ENCODE data around the gene TMED6.
A peak's percentile ranks its signal among the peaks of the same experiment; 100 is the strongest.

The TMED6 gene

GRCh38 chr16:69351309-69352027 lies at the start of gene TMED6:
Gene TMED6, minus strand, starts transcription at chr16:69351786. Its CDS starts 33 bp downstream, at chr16:69351753.
- DNase-seq (ENCODE audit: low read depth in 2 of 2) = no peak

- DNase-seq (ENCODE audit: low read depth in 2 of 2) = no peak
Observed at GRCh38 chr16:69399361-69399760, 47.8 kb upstream of the TMED6 start.

GRCh38 chr16:69397821-69398521 lies 46.4 kb upstream of the TMED6 start:
- DNase-seq (ENCODE audit: low read depth in 2 of 2) = no peak

GRCh38 chr16:69396187-69397061 lies 44.8 kb upstream of the TMED6 start:
- DNase-seq (ENCODE audit: low read depth in 2 of 2) = peak; percentile 28 to 46

- no peak for DNase-seq (ENCODE audit: low read depth in 2 of 2)
Observed at GRCh38 chr16:69395859-69396186, 44.2 kb upstream of the TMED6 start.

GRCh38 chr16:69393898-69394849 lies 42.6 kb upstream of the TMED6 start:
- no peak for DNase-seq (ENCODE audit: low read depth in 2 of 2)

GRCh38 chr16:69386596-69386995 lies 35.0 kb upstream of the TMED6 start:
- DNase-seq (ENCODE audit: low read depth in 2 of 2) = no peak

- DNase-seq (ENCODE audit: low read depth in 2 of 2) = no peak
Observed at GRCh38 chr16:69384974-69385373, 33.4 kb upstream of the TMED6 start.

GRCh38 chr16:69382421-69382820 lies 30.8 kb upstream of the TMED6 start:
- DNase-seq (ENCODE audit: low read depth in 2 of 2) = no peak

- DNase-seq (ENCODE audit: low read depth in 2 of 2) = no peak
Observed at GRCh38 chr16:69381231-69381630, 29.6 kb upstream of the TMED6 start.

GRCh38 chr16:69378760-69379159 lies 27.2 kb upstream of the TMED6 start:
- no peak for DNase-seq (ENCODE audit: low read depth in 2 of 2)

- no peak for DNase-seq (ENCODE audit: low read depth in 2 of 2)
Observed at GRCh38 chr16:69378036-69378435, 26.4 kb upstream of the TMED6 start.

- DNase-seq (ENCODE audit: low read depth in 2 of 2) = no peak
Observed at GRCh38 chr16:69376393-69377059, 24.9 kb upstream of the TMED6 start.

GRCh38 chr16:69373019-69373418 lies 21.4 kb upstream of the TMED6 start:
- DNase-seq (ENCODE audit: low read depth in 2 of 2) = no peak

- no peak for DNase-seq (ENCODE audit: low read depth in 2 of 2)
Observed at GRCh38 chr16:69371564-69371963, 20.0 kb upstream of the TMED6 start.

GRCh38 chr16:69368866-69369265 lies 17.3 kb upstream of the TMED6 start:
- DNase-seq (ENCODE audit: low read depth in 2 of 2) = no peak

- DNase-seq (ENCODE audit: low read depth in 2 of 2) = no peak
Observed at GRCh38 chr16:69367980-69368379, 16.4 kb upstream of the TMED6 start.

- peak in 1 of 2 donors; percentile 25 for DNase-seq (ENCODE audit: low read depth in 2 of 2)
Observed at GRCh38 chr16:69366431-69366830, 14.8 kb upstream of the TMED6 start.

- no peak for DNase-seq (ENCODE audit: low read depth in 2 of 2)
Observed at GRCh38 chr16:69365901-69366300, 14.3 kb upstream of the TMED6 start.

GRCh38 chr16:69364088-69364487 lies 12.5 kb upstream of the TMED6 start:
- DNase-seq (ENCODE audit: low read depth in 2 of 2) = no peak

GRCh38 chr16:69363281-69363717 lies 11.7 kb upstream of the TMED6 start:
- DNase-seq (ENCODE audit: low read depth in 2 of 2) = no peak
